HG02759 (cell line): ENCODE data around the gene DOLK.
A peak's percentile ranks its signal among the peaks of the same experiment; 100 is the strongest.
"Not testable (repeated sequence)": the region's sequence is repeated elsewhere in the genome, so short reads cannot be mapped to it uniquely, and the experiment has no call there.

Experiments
- ATAC-seq: cut with Tn5 transposase; IDR thresholded peaks from one replicate; pipeline ENCODE4 v1.9.1; 2021; ENCODE audit warnings: mild to moderate bottlenecking, moderate library complexity; ENCODE audit not compliant: unreplicated experiment

The DOLK gene

GRCh38 chr9:128947527-128948301 lies at the start of gene DOLK, which contains the start of gene NUP188:
Gene DOLK, minus strand, starts transcription at chr9:128947603. Its CDS starts 300 bp downstream, at chr9:128947303.
Gene NUP188, plus strand, starts transcription at chr9:128947699. Its CDS starts 21 bp downstream, at chr9:128947720.
- ATAC-seq: peak; percentile 82

- no peak for ATAC-seq
These were observed 48.4 kb upstream of the DOLK start for GRCh38 chr9:128995791-128996190.

GRCh38 chr9:128992995-128993394 lies 45.6 kb upstream of the DOLK start:
- ATAC-seq: no peak

GRCh38 chr9:128987805-128988204 lies 40.4 kb upstream of the DOLK start:
- no peak for ATAC-seq

GRCh38 chr9:128986671-128987070 lies 39.3 kb upstream of the DOLK start:
- no peak for ATAC-seq

GRCh38 chr9:128983536-128983935 lies 36.1 kb upstream of the DOLK start:
- no peak for ATAC-seq

GRCh38 chr9:128979111-128979510 lies 31.7 kb upstream of the DOLK start:
- ATAC-seq: no peak

GRCh38 chr9:128972956-128973355 lies 25.6 kb upstream of the DOLK start:
- ATAC-seq: no peak

GRCh38 chr9:128969491-128969890 lies 22.1 kb upstream of the DOLK start:
- ATAC-seq: no peak

GRCh38 chr9:128961403-128961802 lies 14.0 kb upstream of the DOLK start:
- not testable (repeated sequence) for ATAC-seq

GRCh38 chr9:128947277-128947526 lies 201 bp downstream of the DOLK start:
- ATAC-seq: no peak

GRCh38 chr9:128946571-128947276 lies 679 bp downstream of the DOLK start:
- no peak for ATAC-seq

- ATAC-seq: no peak
These were observed 1.5 kb downstream of the DOLK start for GRCh38 chr9:128945798-128946501.

- not testable (repeated sequence) for ATAC-seq
These were observed 2.4 kb downstream of the DOLK start for GRCh38 chr9:128944966-128945365.

GRCh38 chr9:128943832-128944620 lies 3.4 kb downstream of the DOLK start:
- no peak for ATAC-seq

- ATAC-seq: no peak
These were observed 6.3 kb downstream of the DOLK start for GRCh38 chr9:128940946-128941755.

GRCh38 chr9:128940271-128940921 lies 7.0 kb downstream of the DOLK start:
- no peak for ATAC-seq

- no peak for ATAC-seq
These were observed 9.9 kb downstream of the DOLK start for GRCh38 chr9:128937310-128938165.
